Stimulated activated memory B cell treated with anti-CD40 and anti-IgM and Interleukin-4, amounts not matched to agents 10 μg/mL and 1 μg/mL and 100 μg/mL, for 72 hours (primary cell): ENCODE data around the gene AFDN.

Experiments
- ATAC-seq: fragments of 150-1000 bp; cut with Tn5 transposase; 2 replicates; pipeline ENCODE4 v1.10.0; 2021
- H3K27ac Mint-ChIP-seq: one replicate; pipeline ENCODE4 v1.8.0; 2022; ENCODE audit warnings: mild to moderate bottlenecking, mixed read lengths
- H3K27me3 Mint-ChIP-seq: one replicate; pipeline ENCODE4 v1.8.0; 2022; ENCODE audit warnings: mixed read lengths
- H3K36me3 Mint-ChIP-seq: one replicate; pipeline ENCODE4 v1.8.0; 2022; ENCODE audit warnings: mixed read lengths
- H3K4me1 Mint-ChIP-seq: one replicate; pipeline ENCODE4 v1.8.0; 2022; ENCODE audit warnings: mixed read lengths
- H3K4me3 Mint-ChIP-seq: one replicate; pipeline ENCODE4 v1.8.0; 2022; ENCODE audit warnings: mild to moderate bottlenecking, moderate library complexity, mixed read lengths
- H3K9me3 Mint-ChIP-seq: one replicate; pipeline ENCODE4 v1.8.0; 2022; ENCODE audit warnings: mixed read lengths

The AFDN gene

DNA sequence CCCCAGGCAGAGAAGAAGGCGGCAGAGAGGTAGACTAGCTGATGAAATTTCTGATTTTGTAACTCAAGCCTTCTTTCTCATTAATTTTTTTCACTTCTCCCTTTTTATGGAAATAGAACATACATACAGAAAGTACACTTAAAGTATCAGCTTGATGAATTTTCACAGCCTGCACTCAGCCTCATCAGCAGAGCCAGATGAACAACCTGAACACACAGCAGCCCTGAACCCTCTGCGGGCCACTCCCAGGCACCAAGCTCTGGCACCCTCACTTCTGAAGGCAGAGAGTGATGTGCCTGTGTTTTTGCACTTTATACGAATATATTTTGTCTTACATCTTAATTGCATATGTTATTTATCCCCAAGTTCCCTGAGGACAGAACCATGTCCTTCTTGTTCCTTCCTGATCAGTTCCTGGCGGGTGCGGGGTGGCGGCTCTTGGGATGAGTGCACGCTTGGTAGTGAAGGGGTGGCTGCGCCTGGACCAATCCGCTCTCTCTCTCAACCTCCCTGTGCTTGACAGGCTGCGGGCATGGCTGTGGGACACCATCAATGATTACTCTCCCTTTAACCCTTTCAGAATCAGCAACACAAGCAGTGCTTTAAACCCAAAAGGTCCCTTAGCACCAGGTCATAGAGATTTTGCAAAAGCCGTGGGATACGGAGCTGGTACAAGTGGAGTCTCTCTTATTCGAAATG lies 34.8 kb upstream of the AFDN start:
- Mint-ChIP-seq H3K9me3 (no peaks in the 10 kb centered on the region), H3K27ac (no peak overlapping the region), H3K4me3 (no peak overlapping the region), H3K4me1 (peaks cover 12% of the 10 kb centered on the region), H3K27me3 (peaks cover 65% of the 10 kb centered on the region), H3K36me3 (no peaks in the 10 kb centered on the region)
- no peak for ATAC-seq

DNA sequence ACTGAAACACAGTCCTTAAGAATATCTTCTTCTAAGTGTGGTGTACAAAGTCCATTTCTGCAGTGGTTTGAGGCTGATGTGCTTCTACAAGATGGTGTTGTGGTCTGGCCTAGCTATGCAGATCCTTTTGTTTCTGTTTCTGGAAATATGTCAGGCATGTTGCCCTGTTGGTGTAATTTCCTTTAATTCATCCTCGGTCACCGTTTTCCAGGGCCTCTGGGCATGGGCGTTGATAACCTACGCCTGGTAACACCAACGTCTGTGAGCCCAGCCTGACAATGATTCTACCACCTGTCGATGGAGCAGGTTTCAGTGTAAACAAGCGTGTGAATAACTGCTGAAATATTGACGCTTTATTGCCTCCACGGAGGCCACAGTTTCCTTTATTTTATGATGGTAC lies 33.3 kb upstream of the AFDN start:
- no peaks in the 10 kb centered on the region for H3K9me3 Mint-ChIP-seq
- no peak for ATAC-seq
- H3K27ac Mint-ChIP-seq: no peak overlapping the region
- H3K4me1 Mint-ChIP-seq: peaks cover 12% of the 10 kb centered on the region
- H3K36me3 Mint-ChIP-seq: no peaks in the 10 kb centered on the region
- no peak overlapping the region for H3K4me3 Mint-ChIP-seq
- peaks cover 77% of the 10 kb centered on the region for H3K27me3 Mint-ChIP-seq

DNA sequence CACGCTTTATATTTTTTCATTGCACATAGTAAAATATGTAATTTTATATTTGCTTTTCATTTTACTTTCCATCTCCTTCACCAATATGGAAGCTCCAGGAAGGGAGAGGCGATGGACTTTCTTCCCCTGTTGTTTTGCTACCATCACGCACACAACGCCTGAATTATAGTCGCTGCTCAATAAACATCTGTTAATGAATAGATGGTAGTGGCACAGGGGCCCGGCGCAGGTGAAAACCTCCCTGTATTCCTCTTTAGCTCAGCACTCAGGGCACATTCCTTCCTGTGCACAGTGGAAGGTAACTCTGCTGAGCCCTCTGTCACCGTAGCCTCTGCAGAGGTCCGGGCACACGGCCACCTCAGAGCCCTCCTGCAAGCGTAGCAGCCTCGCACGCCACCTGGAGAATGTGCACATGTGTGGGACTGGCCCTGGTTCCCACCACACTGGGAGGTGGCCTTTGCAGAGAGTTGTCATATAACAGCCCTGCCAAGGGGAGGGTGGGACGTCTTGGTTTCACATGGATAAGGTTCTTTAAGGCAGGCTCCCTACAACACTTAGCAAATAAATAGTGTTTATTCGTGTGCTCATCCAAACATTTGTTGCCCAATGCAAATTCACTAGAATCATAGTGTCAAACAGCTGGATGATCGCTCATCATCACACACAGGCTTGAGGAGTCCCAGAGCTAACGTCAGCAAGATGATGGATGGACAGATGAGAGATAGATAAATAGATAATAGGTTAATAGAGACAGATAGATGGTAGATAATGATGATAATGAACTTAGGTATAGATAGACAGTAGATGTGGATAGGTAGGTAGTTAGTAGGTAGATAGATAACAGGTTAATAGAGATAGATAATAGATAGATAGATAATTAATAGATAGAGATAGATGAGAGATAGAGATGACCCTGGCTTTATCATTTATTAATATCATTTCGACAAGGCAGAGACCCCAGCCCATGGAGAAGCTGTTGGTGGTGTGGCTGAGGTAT lies 32.3 kb upstream of the AFDN start:
- H3K27me3 Mint-ChIP-seq: peaks cover 79% of the 10 kb centered on the region
- no peaks in the 10 kb centered on the region for H3K9me3 Mint-ChIP-seq

DNA sequence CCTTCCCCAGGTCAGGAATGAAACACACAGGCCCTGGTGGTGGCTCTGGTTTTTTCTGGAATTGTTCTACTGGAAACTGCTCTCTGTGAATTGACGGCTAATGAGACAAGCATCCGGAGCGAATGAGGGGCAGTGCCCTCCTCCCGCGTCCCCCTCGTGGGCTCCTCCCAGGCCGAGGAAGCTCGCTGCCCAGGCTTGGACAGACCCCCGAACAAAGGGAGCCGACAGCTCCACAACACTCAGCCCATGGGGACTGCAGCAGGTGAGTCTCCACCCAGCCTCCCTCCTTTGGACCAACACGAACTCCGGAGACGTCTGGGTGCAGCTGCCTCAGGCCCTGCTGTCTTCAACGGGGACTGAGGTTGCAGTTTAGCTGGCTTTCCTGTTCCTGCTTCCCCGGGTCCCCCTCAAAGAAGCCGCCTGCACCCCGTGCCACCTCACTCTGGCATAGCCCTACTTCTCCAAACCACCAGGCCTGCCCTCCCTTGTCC lies 31.3 kb upstream of the AFDN start:
- Mint-ChIP-seq H3K36me3 (no peaks in the 10 kb centered on the region), H3K27me3 (peaks cover 79% of the 10 kb centered on the region), H3K4me1 (peaks cover 12% of the 10 kb centered on the region), H3K4me3 (no peak overlapping the region), H3K27ac (no peak overlapping the region), H3K9me3 (no peaks in the 10 kb centered on the region)
- ATAC-seq: no peak

More for the DNA sequence above, 32.3 kb upstream of the AFDN start:
- Mint-ChIP-seq H3K36me3 (no peaks in the 10 kb centered on the region), H3K4me1 (peaks cover 12% of the 10 kb centered on the region), H3K4me3 (no peak overlapping the region), H3K27ac (no peak overlapping the region)
- no peak for ATAC-seq

DNA sequence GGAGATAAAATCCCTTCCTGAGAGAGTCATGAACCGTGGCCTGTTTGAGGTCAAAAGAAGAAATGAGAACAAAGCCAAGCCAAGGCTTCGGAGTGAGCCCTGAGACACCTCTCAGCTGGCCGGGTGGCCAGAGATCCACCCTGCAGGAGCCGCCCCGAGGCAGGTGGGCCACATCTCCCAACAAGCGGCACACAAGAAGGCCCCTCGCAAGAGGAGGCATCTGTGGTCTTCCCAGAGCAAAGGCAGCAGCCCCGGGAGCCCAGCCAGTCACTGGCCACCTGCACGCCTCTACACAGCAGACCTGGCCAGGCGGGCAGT lies 30.9 kb upstream of the AFDN start:
- no peak overlapping the region for H3K4me3 Mint-ChIP-seq
- no peaks in the 10 kb centered on the region for H3K36me3 Mint-ChIP-seq
- H3K4me1 Mint-ChIP-seq: peaks cover 12% of the 10 kb centered on the region
- no peaks in the 10 kb centered on the region for H3K9me3 Mint-ChIP-seq
- peaks cover 75% of the 10 kb centered on the region for H3K27me3 Mint-ChIP-seq
- no peak for ATAC-seq
- H3K27ac Mint-ChIP-seq: no peak overlapping the region

DNA sequence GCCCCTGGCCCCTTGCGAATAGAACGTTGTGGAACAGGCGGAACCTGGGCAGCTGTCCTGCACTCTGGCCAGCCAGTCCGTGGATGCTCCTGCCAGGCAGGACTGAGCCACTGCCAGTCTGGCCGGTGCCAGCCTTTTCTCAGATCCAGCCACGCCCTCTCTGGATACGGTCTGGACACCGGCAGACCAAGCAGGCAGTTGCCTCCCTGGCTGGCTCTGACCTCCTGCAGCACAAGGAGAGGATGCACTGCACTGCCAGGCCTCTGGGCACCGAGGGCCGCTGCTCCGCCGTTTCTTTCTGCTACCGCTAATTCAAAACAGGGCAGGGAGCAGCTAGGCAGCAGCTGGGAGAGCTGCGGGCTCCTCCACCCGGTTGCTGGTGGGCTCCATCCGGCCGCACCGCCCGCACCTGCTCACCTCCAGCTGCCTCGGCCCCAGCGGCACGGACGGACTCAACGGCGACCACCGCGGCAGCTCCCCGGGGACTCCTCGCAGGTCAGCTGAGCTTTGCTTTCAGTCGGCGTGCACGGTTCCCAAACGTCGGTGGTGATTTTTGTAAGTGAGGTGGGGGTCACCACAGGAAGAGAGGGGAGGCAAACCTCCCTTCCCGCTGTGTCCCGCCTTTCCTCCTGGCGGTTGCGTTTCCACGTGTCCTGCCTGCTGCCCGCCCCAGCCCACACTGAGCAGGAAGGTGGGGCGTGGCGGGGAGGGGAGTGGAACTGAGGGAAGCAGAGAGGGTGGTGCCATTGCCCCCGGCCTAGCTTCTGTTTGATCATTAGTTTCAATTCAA lies 30.3 kb upstream of the AFDN start:
- ATAC-seq: no peak

DNA sequence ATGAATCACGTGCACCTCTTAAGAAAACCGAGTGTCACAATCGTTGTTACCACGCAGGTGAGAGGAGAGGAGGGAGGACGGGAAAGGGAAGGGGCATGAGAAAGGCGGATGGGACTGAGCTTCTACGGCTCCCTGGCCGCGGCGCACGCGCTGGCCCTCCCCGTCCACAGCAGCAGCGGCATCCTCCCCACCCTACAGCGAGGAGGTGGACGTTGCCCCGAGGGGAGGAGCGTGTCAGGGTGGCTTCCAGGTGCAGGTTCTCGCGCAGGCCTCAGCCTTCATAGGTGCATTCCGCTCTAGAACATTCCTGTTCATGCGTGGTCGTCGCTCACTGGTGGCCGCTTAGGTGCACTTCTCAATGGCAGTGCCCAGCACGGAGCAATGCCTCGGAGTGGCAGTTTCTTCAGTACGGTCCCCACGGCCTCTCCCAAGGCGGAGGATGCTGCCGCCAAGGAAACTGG lies 29.7 kb upstream of the AFDN start:
- H3K27ac Mint-ChIP-seq: no peak overlapping the region
- peak overlapping the region; percentile 50 for H3K4me3 Mint-ChIP-seq

More for the DNA sequence above, 30.3 kb upstream of the AFDN start:
- Mint-ChIP-seq H3K4me1 (peaks cover 12% of the 10 kb centered on the region), H3K27me3 (peaks cover 75% of the 10 kb centered on the region), H3K9me3 (no peaks in the 10 kb centered on the region), H3K27ac (no peak overlapping the region), H3K4me3 (peak overlapping the region; percentile 50), H3K36me3 (no peaks in the 10 kb centered on the region)

DNA sequence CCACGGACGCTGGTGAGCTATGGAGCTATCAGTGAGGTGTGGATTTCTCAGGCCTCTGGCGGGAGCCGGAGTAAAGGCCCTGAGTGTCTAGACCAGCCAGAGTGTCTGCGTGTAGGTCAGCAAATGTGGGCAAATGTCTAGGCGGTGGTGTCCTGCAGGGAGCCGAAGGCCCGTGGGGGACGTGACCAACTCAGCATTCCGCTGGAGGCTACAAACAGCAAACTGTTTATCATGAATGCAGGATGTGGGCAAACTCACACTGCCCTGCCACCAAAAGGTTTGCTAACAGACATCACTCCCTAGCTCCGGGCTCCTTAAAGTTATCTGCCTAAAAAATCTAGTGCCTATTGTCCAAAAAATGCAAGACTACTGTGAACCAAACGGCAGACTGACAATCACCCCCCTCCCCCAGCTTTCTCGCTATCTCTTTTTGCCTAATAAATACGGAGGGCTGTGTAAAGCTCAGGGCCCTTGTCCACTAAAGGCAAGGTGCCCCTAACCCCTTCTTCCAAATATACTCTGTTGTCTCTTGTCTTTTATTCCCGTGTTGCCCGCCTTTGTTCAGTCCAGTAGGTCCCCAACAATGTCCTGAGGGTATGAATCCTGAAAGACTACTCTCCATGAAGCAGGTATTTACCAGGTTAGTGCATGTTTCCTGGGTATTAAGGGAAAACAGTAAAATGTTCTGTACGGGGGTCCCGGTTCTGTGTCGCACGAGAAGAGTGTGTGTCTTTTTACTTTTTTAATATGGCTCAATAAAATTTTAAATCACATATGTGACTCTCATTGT lies 29.0 kb upstream of the AFDN start:
- ATAC-seq: no peak
- H3K36me3 Mint-ChIP-seq: no peaks in the 10 kb centered on the region
- no peak overlapping the region for H3K4me3 Mint-ChIP-seq
- H3K9me3 Mint-ChIP-seq: no peaks in the 10 kb centered on the region
- H3K27me3 Mint-ChIP-seq: peaks cover 77% of the 10 kb centered on the region
- H3K27ac Mint-ChIP-seq: no peak overlapping the region
- H3K4me1 Mint-ChIP-seq: peaks cover 12% of the 10 kb centered on the region

More for the DNA sequence above, 29.7 kb upstream of the AFDN start:
- H3K4me1 Mint-ChIP-seq: peaks cover 12% of the 10 kb centered on the region
- no peaks in the 10 kb centered on the region for H3K9me3 Mint-ChIP-seq
- no peaks in the 10 kb centered on the region for H3K36me3 Mint-ChIP-seq
- no peak for ATAC-seq
- H3K27me3 Mint-ChIP-seq: peaks cover 77% of the 10 kb centered on the region

DNA sequence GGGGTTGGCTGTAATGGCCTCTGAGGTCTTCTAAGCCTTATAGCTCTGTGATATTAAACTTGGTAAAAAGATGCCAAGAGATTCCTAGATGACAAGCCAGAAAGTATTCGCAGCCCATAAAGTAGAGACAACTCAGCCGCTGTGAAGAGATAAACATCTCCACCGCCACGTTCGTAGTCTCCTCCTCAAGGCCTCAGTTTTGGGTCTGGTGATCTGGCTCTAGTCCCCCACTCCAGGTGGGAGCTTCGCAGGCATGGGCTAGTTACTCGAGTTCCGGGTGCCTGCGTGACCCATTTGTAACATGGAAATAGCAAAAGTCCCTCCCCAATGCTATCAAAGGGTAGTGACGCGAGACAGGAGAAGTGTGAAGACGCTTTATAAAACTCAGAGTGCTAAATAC lies 28.3 kb upstream of the AFDN start:
- peaks cover 12% of the 10 kb centered on the region for H3K4me1 Mint-ChIP-seq
- H3K36me3 Mint-ChIP-seq: no peaks in the 10 kb centered on the region
- no peak overlapping the region for H3K4me3 Mint-ChIP-seq
- H3K27ac Mint-ChIP-seq: no peak overlapping the region
- H3K27me3 Mint-ChIP-seq: peaks cover 79% of the 10 kb centered on the region
- ATAC-seq: no peak
- H3K9me3 Mint-ChIP-seq: no peaks in the 10 kb centered on the region

DNA sequence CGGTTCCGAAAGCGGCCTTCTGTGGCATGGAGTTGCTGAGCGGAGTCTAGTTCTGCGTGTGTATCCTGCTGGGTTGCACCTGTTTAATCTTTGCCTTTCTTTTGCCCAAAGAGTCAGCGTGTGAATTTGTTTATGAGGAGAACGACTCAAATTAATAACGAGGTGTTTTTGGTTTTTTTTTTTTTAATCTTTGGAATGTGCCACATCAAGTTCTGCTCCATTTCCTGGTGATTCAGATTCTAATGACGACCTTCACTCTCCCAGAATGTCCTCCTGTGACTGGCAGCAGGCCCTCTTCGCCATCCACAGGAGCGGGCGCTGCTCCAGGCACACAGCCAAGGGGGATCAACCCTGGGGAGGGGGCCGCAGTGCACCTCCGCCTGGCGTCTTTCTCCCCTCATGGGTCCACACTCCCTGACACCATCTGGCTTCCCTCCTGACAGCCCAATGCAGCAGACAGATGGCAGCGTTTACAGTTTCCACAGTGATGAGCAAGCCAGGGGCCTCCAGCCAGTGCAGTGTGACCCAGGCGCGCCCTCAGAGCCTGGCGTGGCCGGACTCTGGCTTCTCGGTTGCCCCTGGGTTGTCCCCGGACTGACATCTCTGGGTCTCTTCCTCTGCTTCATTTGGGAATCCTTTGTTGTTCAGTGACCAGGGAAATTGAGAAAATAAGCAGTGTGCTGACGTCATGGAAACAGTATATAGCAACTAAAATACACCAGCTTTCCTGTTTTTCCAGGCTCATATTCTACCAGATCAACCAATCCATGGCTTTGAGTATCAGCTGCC lies 27.5 kb upstream of the AFDN start:
- Mint-ChIP-seq H3K4me1 (peaks cover 12% of the 10 kb centered on the region), H3K27me3 (peaks cover 77% of the 10 kb centered on the region), H3K4me3 (no peak overlapping the region), H3K9me3 (no peaks in the 10 kb centered on the region), H3K27ac (no peak overlapping the region), H3K36me3 (no peaks in the 10 kb centered on the region)
- ATAC-seq: no peak

DNA sequence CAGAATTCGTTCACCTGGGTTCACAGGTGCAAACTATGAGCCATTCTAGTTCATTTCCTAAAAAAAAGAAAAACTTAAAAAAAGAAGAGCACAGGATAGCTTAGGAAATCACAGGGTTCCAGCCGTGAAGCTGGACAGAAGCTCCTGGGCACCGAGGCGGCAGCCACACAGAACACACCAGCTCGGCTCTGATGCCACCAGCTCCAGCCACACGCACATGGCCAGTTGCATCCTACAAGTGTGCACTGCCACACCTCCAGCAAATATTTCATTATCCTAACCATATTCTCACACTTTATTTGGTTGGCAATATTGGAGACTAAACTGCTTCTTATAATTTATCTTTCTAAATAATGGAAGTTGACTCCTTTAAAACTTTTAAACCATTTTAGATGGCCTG lies 26.2 kb upstream of the AFDN start:
- H3K4me1 Mint-ChIP-seq: peaks cover 3% of the 10 kb centered on the region
- peaks cover 76% of the 10 kb centered on the region for H3K27me3 Mint-ChIP-seq
- no peak overlapping the region for H3K4me3 Mint-ChIP-seq
- H3K9me3 Mint-ChIP-seq: no peaks in the 10 kb centered on the region
- no peak for ATAC-seq
- H3K27ac Mint-ChIP-seq: no peak overlapping the region
- H3K36me3 Mint-ChIP-seq: no peaks in the 10 kb centered on the region

DNA sequence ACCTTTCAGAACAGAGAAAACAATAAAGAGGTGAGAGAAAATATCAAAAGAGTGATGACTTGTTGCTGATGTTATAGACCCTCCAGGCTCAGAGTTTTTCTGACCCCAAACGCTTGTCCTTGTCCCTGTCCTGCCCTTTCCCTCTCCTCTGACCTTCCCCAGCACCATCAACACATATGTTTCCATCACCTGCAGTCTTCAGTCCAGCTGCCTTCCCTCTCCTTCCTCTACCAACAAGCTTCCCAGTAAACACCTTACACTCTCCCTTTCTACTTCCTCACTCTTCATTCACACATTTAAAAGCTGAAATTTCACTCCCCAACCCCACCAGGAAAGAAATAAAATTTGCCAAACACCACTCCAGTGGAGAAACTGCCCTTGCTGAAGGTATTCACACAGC lies 25.4 kb upstream of the AFDN start:
- Mint-ChIP-seq H3K27ac (no peak overlapping the region), H3K36me3 (no peaks in the 10 kb centered on the region), H3K9me3 (no peaks in the 10 kb centered on the region), H3K27me3 (peaks cover 70% of the 10 kb centered on the region), H3K4me3 (no peak overlapping the region), H3K4me1 (no peaks in the 10 kb centered on the region)
- no peak for ATAC-seq

DNA sequence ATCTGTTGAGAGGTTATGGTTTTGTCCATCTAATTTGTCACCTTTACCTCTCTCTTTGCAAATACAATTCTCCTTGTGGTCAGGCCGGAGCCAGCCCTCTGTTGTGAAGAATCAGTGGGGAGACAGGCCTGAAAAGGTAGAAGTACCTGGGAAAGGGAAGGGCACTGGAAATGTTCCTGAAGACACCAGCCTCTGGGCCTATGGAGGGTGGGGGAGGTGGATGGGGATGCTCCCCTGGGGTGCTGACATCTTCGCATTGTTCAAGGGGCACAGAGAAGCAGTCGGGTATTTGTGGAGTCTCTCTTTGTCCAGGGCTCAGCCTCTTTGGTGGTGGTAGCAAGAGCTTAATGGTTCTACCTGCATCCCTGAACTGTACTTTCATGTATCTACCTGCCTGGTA lies 24.4 kb upstream of the AFDN start:
- H3K4me3 Mint-ChIP-seq: no peak overlapping the region
- no peak overlapping the region for H3K27ac Mint-ChIP-seq
- H3K4me1 Mint-ChIP-seq: no peaks in the 10 kb centered on the region
- ATAC-seq: no peak
- peaks cover 69% of the 10 kb centered on the region for H3K27me3 Mint-ChIP-seq
- H3K9me3 Mint-ChIP-seq: no peaks in the 10 kb centered on the region
- no peaks in the 10 kb centered on the region for H3K36me3 Mint-ChIP-seq

DNA sequence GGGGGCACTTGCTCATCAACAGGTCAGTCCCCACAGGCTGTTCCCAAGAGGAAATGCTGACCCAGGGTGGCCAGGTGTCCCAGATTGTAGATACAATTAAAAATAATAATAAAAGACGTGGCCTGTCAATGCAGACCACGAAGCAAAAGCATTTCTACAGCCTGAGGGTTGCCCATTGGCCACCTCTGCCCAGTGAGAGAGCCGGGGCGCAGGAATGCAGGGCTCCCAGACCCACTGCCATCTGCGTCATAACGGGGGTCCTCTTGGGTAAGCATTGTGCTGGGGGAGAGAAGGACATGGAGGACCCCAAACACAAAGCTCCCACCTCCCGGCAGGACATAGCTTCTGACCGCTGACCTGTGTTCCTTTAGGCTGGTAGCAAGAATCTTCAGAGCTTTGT lies 22.9 kb upstream of the AFDN start:
- Mint-ChIP-seq H3K36me3 (no peaks in the 10 kb centered on the region), H3K4me3 (no peak overlapping the region), H3K9me3 (no peaks in the 10 kb centered on the region), H3K4me1 (no peaks in the 10 kb centered on the region), H3K27me3 (peaks cover 54% of the 10 kb centered on the region), H3K27ac (no peak overlapping the region)
- no peak for ATAC-seq
